SK-N-SH (cell line): ENCODE measurements around the gene PMF1. TPM values are rescaled to one million over a fixed set of nuclear protein-coding genes. Genes with fewer than 3 reads are reported as not detected.

Experiments
- CTCF ChIA-PET: fragments of 300-600, 350-600 bp; formaldehyde crosslinking; extraction: SDS; loops from one replicate; lab custom pipeline; 2021; lab: Yijun Ruan, JAX
- POLR2A ChIA-PET: fragments of 350-600 bp; sonication (Branson Sonifier 250); formaldehyde crosslinking; extraction: SDS; loops from one replicate; lab custom pipeline; 2020; ENCODE audit warnings: antibody characterized with exemption, inconsistent platforms; lab: Yijun Ruan, JAX
- DNase-seq: peaks from one replicate; pipeline ENCODE4 v3.0.0; 2012
- H2AFZ ChIP-seq: fragments of 200-600 bp; sonication (generic); 2 replicates; pipeline ENCODE4 v1.8.1; 2016; ENCODE audit warnings: antibody characterized with exemption, mild to moderate bottlenecking, low read depth
- H3F3A ChIP-seq: fragments of 200-600 bp; sonication (generic); replicated peaks from 2 replicates; pipeline ENCODE3; 2016; ENCODE audit warnings: antibody characterized with exemption, mild to moderate bottlenecking; ENCODE audit not compliant: insufficient read depth
- H3K27ac ChIP-seq, 2 experiments: fragments of 200-500 bp in 1 of 2; fragments of 200-600 bp in 1 of 2; sonication (Bioruptor generic) in 1 of 2; sonication (generic), shearing (Covaris generic) in 1 of 2; 2 replicates each; pipeline versions ENCODE4 v1.5.1 to v1.6.1; 2014 to 2016; ENCODE audit warnings: low read depth in 2 of 2, inconsistent platforms in 1 of 2, low read length in 1 of 2, mild to moderate bottlenecking in 1 of 2, mixed read lengths in 1 of 2
- H3K27me3 ChIP-seq: fragments of 200-600 bp; sonication (generic), shearing (Covaris generic); 2 replicates; pipeline ENCODE4 v1.6.1; 2016; ENCODE audit warnings: mixed run types; ENCODE audit not compliant: insufficient read depth
- H3K36me3 ChIP-seq, 2 experiments: fragments of 200-500 bp in 1 of 2; fragments of 200-600 bp in 1 of 2; sonication (Bioruptor generic) in 1 of 2; sonication (generic) in 1 of 2; replicated peaks in 1 of 2; 2 replicates each; pipeline versions ENCODE3 to v1.5.1; 2014 to 2016; ENCODE audit warnings: low read length in 1 of 2, mild to moderate bottlenecking in 1 of 2; ENCODE audit not compliant: insufficient read depth in 2 of 2, control insufficient read depth in 1 of 2
- H3K4me1 ChIP-seq, 2 experiments: fragments of 200-500 bp in 1 of 2; fragments of 200-600 bp in 1 of 2; sonication (Bioruptor generic) in 1 of 2; sonication (generic), shearing (Covaris generic) in 1 of 2; 2 replicates each; pipeline versions ENCODE4 v1.5.1 to v1.6.1; 2014 to 2016; ENCODE audit warnings: low read depth in 1 of 2, low read length in 1 of 2, mixed run types in 1 of 2; ENCODE audit not compliant: insufficient read depth in 2 of 2, control insufficient read depth in 1 of 2
- H3K4me2 ChIP-seq: fragments of 200-600 bp; sonication (generic), shearing (Covaris generic); 2 replicates; pipeline ENCODE4 v1.6.1; 2017; ENCODE audit warnings: mixed run types
- H3K4me3 ChIP-seq, 2 experiments: fragments of 200-500 bp in 1 of 2; fragments of 200-600 bp in 1 of 2; sonication (Bioruptor generic) in 1 of 2; sonication (generic), shearing (Covaris generic) in 1 of 2; 2 replicates each; pipeline versions ENCODE4 v1.5.1 to v1.8.1; 2014 to 2016; ENCODE audit warnings: low read depth in 2 of 2, inconsistent platforms in 1 of 2, low read length in 1 of 2, mild to moderate bottlenecking in 1 of 2, mixed read lengths in 1 of 2, moderate library complexity in 1 of 2
- H3K79me2 ChIP-seq: fragments of 200-600 bp; sonication (generic); 2 replicates; pipeline ENCODE4 v1.8.1; 2017; ENCODE audit warnings: mild to moderate bottlenecking; ENCODE audit not compliant: insufficient read depth
- H3K9ac ChIP-seq: fragments of 200-600 bp; sonication (generic); 2 replicates; pipeline ENCODE4 v1.6.1; 2017; ENCODE audit warnings: mixed run types
- H3K9me2 ChIP-seq: fragments of 200-600 bp; sonication (generic); 2 replicates; pipeline ENCODE4 v1.6.1; 2017; ENCODE audit warnings: mixed run types
- H3K9me3 ChIP-seq: fragments of 200-600 bp; sonication (generic); 2 replicates; pipeline ENCODE4 v1.6.1; 2017; ENCODE audit warnings: mixed run types, mild to moderate bottlenecking, moderate library complexity
- H4K20me1 ChIP-seq: fragments of 200-600 bp; sonication (generic); 2 replicates; pipeline ENCODE4 v1.6.1; 2017; ENCODE audit warnings: mild to moderate bottlenecking, mixed run types; ENCODE audit not compliant: insufficient read depth
- ELF1 ChIP-seq: IDR thresholded peaks from 2 replicates; pipeline ENCODE4 v1.4.0; 2012
- FOSL2 ChIP-seq: IDR thresholded peaks from 2 replicates; pipeline ENCODE4 v1.4.0; 2012; ENCODE audit warnings: low read depth, mild to moderate bottlenecking, moderate library complexity, borderline replicate concordance
- FOXM1 ChIP-seq: IDR thresholded peaks from 2 replicates; pipeline ENCODE4 v1.4.0; 2012; ENCODE audit warnings: low read depth, mild to moderate bottlenecking
- GATA2 ChIP-seq: sonication (generic); formaldehyde crosslinking; IDR thresholded peaks from 2 replicates; pipeline ENCODE4 v1.5.0; 2020; ENCODE audit warnings: mild to moderate bottlenecking, missing genetic modification reagents
- PBX3 ChIP-seq: IDR thresholded peaks from 2 replicates; pipeline ENCODE4; 2012
- RAD21 ChIP-seq: IDR thresholded peaks from 2 replicates; pipeline ENCODE4 v1.6.1; 2012; ENCODE audit warnings: mild to moderate bottlenecking, low read length
- RCOR1 ChIP-seq: fragments of 150-350 bp; IDR thresholded peaks from 2 replicates; pipeline ENCODE4 v1.6.1; 2017; ENCODE audit warnings: antibody characterized with exemption, low read length
- REST ChIP-seq: IDR thresholded peaks from 2 replicates; pipeline ENCODE4 v1.6.1; 2012; ENCODE audit warnings: mild to moderate bottlenecking, low read depth, low read length, moderate library complexity
- RFX5 ChIP-seq: IDR thresholded peaks from 2 replicates; pipeline ENCODE4 v1.6.1; 2012; ENCODE audit warnings: mild to moderate bottlenecking, improper control_type of control experiment, low read length
- RXRA ChIP-seq: IDR thresholded peaks from 2 replicates; pipeline ENCODE4 v1.4.0; 2012; ENCODE audit warnings: low read depth, mild to moderate bottlenecking, borderline replicate concordance
- SMC3 ChIP-seq: IDR thresholded peaks from 2 replicates; pipeline ENCODE4 v1.6.1; 2012; ENCODE audit warnings: low read depth, low read length, improper control_type of control experiment
- TAF1 ChIP-seq: IDR thresholded peaks from 2 replicates; pipeline ENCODE4 v1.6.1; 2012; ENCODE audit warnings: low read depth, mild to moderate bottlenecking, low read length, moderate library complexity, borderline replicate concordance
- TEAD4 ChIP-seq: IDR thresholded peaks from 2 replicates; pipeline ENCODE4 v1.4.0; 2012; ENCODE audit warnings: mild to moderate bottlenecking, borderline replicate concordance; ENCODE audit not compliant: insufficient read depth
- WGBS: methylation state at CpG from one replicate; pipeline ENCODE4 v1.1.6; 2017; ENCODE audit warnings: low lambda C conversion rate; 5-methylcytosine and 5-hydroxymethylcytosine counted together
- polyA plus RNA-seq, 3 experiments: library from polyadenylated mRNA; depleted of rRNA; stranded (reverse); fragments of >200 nt; gene quantifications; 2 replicates each; pipeline ENCODE4 v1.2.3, GENCODE V29; 2012
- TF ChIP-seq, protein P1 (sequence below): IDR thresholded peaks from 2 replicates; pipeline ENCODE4 v1.4.0; 2012; ENCODE audit warnings: low read depth
- TF ChIP-seq, protein P2 (sequence below): fragments of 150-350 bp; IDR thresholded peaks from 2 replicates; pipeline ENCODE4 v1.6.1; 2016; ENCODE audit warnings: mild to moderate bottlenecking, low read depth, low read length

PMF1 gene
- polyA plus RNA-seq, 1 of the 3 experiments (the other 2 are of a cell fraction) = 89.5 TPM

- TF ChIP-seq, protein P1, sequence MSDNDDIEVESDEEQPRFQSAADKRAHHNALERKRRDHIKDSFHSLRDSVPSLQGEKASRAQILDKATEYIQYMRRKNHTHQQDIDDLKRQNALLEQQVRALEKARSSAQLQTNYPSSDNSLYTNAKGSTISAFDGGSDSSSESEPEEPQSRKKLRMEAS = no peak
- TF ChIP-seq ELF1 (no peak), REST (no peak), FOSL2 (no peak), RCOR1 (no peak), TAF1 (no peak)
These were observed 29.9 kb downstream of the PMF1 start (continued) for GRCh38 chr1:156242738-156243137.

- Histone ChIP-seq H2AFZ (no peak overlapping the region), H3K4me1 (peaks cover 7 to 42% of the 10 kb centered on the region in 2 experiments; a peak in 2 of 4 replicates), H3K27me3 (no peaks in the 10 kb centered on the region), H3K36me3 (peaks cover 0 to 12% of the 10 kb centered on the region in 2 experiments), H4K20me1 (no peaks in the 10 kb centered on the region), H3K4me2 (no peak overlapping the region), H3K9ac (no peak overlapping the region), H3K79me2 (no peaks in the 10 kb centered on the region), H3K9me2 (no peaks in the 10 kb centered on the region), H3K9me3 (no peaks in the 10 kb centered on the region), H3K27ac (peak overlapping the region in 1 of 2 experiments; percentile 62; a peak in 2 of 4 replicates), H3K4me3 (no peak overlapping the region), H3F3A (no peaks in the 10 kb centered on the region)
- no CpG with 5 or more reads among the region's 2 CpGs for WGBS
- peak; percentile 78 for DNase-seq
- no peak for TF ChIP-seq RFX5
- TF ChIP-seq RAD21 = peak; percentile 46
- TF ChIP-seq GATA2 (CRISPR knock-in tag) = peak; percentile 56
- CTCF ChIA-PET = interaction anchor here (0.7 to 3.2 kb wide), 7 partner anchors 13 to 103 kb away, joined by 3 to 14 read pairs (median 4); no protein-coding TSS in a partner anchor
- POLR2A ChIA-PET = interaction anchor here (0.9 to 1.0 kb wide), 2 partner anchors 14 to 31 kb away, joined by 3 to 4 read pairs; partner anchors contain the start of gene PMF1
These were observed 31.3 kb downstream of the PMF1 start for GRCh38 chr1:156244126-156244525.

GRCh38 chr1:156244712-156245111, 31.9 kb downstream of the PMF1 start:
- Histone ChIP-seq H2AFZ (no peak overlapping the region), H3K27me3 (no peaks in the 10 kb centered on the region), H3K4me2 (no peak overlapping the region), H3K27ac (peak overlapping the region in 1 of 2 experiments; percentile 62; a peak in 2 of 4 replicates), H3K36me3 (peaks cover 5 to 16% of the 10 kb centered on the region in 2 experiments), H4K20me1 (no peaks in the 10 kb centered on the region), H3K9ac (no peak overlapping the region), H3K4me3 (no peak overlapping the region), H3K9me2 (no peaks in the 10 kb centered on the region), H3K4me1 (peaks cover 7 to 48% of the 10 kb centered on the region in 2 experiments; a peak in 2 of 4 replicates), H3K79me2 (no peaks in the 10 kb centered on the region), H3F3A (peaks cover 4% of the 10 kb centered on the region), H3K9me3 (no peaks in the 10 kb centered on the region)
- 93% methylated on average over 16 of the region's 17 CpGs for WGBS
- ChIA-PET POLR2A (interaction anchor here (0.9 to 1.8 kb wide), 3 partner anchors 13 to 32 kb away, joined by 3 to 4 read pairs (median 4); partner anchors contain the start of gene PMF1), CTCF (interaction anchor here (0.7 to 3.2 kb wide), 6 partner anchors 13 to 148 kb away, joined by 3 to 14 read pairs (median 4); no protein-coding TSS in a partner anchor)
- no peak for DNase-seq
- TF ChIP-seq FOXM1 = no peak
- no peak for TF ChIP-seq RXRA
- no peak for TF ChIP-seq SMC3
- TF ChIP-seq TEAD4 = no peak
- no peak for TF ChIP-seq REST
- TF ChIP-seq, protein P2, sequence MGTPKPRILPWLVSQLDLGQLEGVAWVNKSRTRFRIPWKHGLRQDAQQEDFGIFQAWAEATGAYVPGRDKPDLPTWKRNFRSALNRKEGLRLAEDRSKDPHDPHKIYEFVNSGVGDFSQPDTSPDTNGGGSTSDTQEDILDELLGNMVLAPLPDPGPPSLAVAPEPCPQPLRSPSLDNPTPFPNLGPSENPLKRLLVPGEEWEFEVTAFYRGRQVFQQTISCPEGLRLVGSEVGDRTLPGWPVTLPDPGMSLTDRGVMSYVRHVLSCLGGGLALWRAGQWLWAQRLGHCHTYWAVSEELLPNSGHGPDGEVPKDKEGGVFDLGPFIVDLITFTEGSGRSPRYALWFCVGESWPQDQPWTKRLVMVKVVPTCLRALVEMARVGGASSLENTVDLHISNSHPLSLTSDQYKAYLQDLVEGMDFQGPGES = no peak
- TF ChIP-seq RCOR1 = no peak
- TF ChIP-seq PBX3 = no peak
